HEK293 (cell line): ENCODE measurements around the gene GRIA1.

Experiments
- CTCF ChIA-PET: fragments of 350-600 bp; formaldehyde crosslinking; extraction: SDS; loops from one replicate; lab custom pipeline; 2021; ENCODE audit warnings: antibody characterized with exemption; lab: Yijun Ruan, JAX
- POLR2A ChIA-PET: fragments of 300-600 bp; formaldehyde crosslinking; extraction: SDS; loops from one replicate; lab custom pipeline; 2020; ENCODE audit warnings: antibody characterized with exemption, inconsistent platforms; lab: Yijun Ruan, JAX
- H3K27ac ChIP-seq: fragments of 200-500 bp; sonication (Bioruptor generic); 2 replicates; pipeline ENCODE4 v1.5.1; 2014; ENCODE audit warnings: low read depth, low read length, control low read depth, inconsistent platforms; ENCODE audit errors: extremely low read depth
- H3K36me3 ChIP-seq, 2 experiments: fragments of 200-500 bp in 1 of 2; sonication (Bioruptor generic) in 1 of 2; 1 replicate in 1 of 2; 2 replicates in 1 of 2; pipeline ENCODE4 v1.5.1; 2014 to 2017; ENCODE audit warnings: inconsistent platforms in 2 of 2, low read length in 2 of 2; ENCODE audit not compliant: control insufficient read depth in 2 of 2, insufficient read depth in 1 of 2
- H3K4me1 ChIP-seq: fragments of 200-500 bp; sonication (Bioruptor generic); 2 replicates; pipeline ENCODE4 v1.5.1; 2014; ENCODE audit warnings: mild to moderate bottlenecking, low read length, inconsistent platforms; ENCODE audit not compliant: control insufficient read depth, insufficient read depth
- H3K4me3 ChIP-seq: 2 replicates; pipeline ENCODE4 v1.5.1; 2011; ENCODE audit warnings: low read depth, mild to moderate bottlenecking, control low read depth, low read length, moderate library complexity
- H3K9me3 ChIP-seq: fragments of 200-500 bp; sonication (Bioruptor generic); 2 replicates; pipeline ENCODE4 v1.5.1; 2014; ENCODE audit warnings: low read depth, low read length, inconsistent platforms; ENCODE audit not compliant: control insufficient read depth, insufficient read depth
- ELK4 ChIP-seq: IDR thresholded peaks from 2 replicates; pipeline ENCODE4 v1.6.1; 2011; ENCODE audit warnings: mild to moderate bottlenecking, low read depth, low read length, borderline replicate concordance
- GLI4 ChIP-seq: fragments of 450-650 bp; formaldehyde crosslinking; IDR thresholded peaks from 2 replicates; pipeline ENCODE4 v1.5.1; 2016; ENCODE audit warnings: missing biosample characterization, missing genetic modification characterization
- GLIS1 ChIP-seq: fragments of 450-650 bp; formaldehyde crosslinking; IDR thresholded peaks from 2 replicates; pipeline ENCODE4 v1.5.1; 2016; ENCODE audit warnings: missing biosample characterization, missing genetic modification characterization
- KLF1 ChIP-seq: fragments of 450-650 bp; formaldehyde crosslinking; IDR thresholded peaks from 2 replicates; pipeline ENCODE4 v1.5.1; 2016; ENCODE audit warnings: missing biosample characterization, missing genetic modification characterization
- KLF8 ChIP-seq: fragments of 450-650 bp; formaldehyde crosslinking; IDR thresholded peaks from 2 replicates; pipeline ENCODE4 v1.5.1; 2016; ENCODE audit warnings: missing biosample characterization, missing genetic modification characterization
- SALL2 ChIP-seq: fragments of 450-650 bp; formaldehyde crosslinking; IDR thresholded peaks from 2 replicates; pipeline ENCODE4 v1.5.0; 2017; ENCODE audit warnings: missing biosample characterization, mild to moderate bottlenecking, missing genetic modification characterization, borderline replicate concordance
- SCRT2 ChIP-seq: fragments of 450-650 bp; formaldehyde crosslinking; IDR thresholded peaks from 2 replicates; pipeline ENCODE4 v1.5.1; 2016; ENCODE audit warnings: missing biosample characterization, missing genetic modification characterization
- SP2 ChIP-seq: fragments of 450-650 bp; formaldehyde crosslinking; IDR thresholded peaks from 2 replicates; pipeline ENCODE4 v1.5.1; 2016; ENCODE audit warnings: missing biosample characterization, missing genetic modification characterization
- ZBTB11 ChIP-seq: fragments of 450-650 bp; formaldehyde crosslinking; conservative IDR thresholded peaks from 2 replicates; pipeline ENCODE4 v1.5.1; 2016; ENCODE audit warnings: low read depth, missing biosample characterization, missing genetic modification characterization
- ZBTB6 ChIP-seq: fragments of 450-650 bp; formaldehyde crosslinking; IDR thresholded peaks from 2 replicates; pipeline ENCODE4 v1.5.1; 2017; ENCODE audit warnings: missing biosample characterization, missing genetic modification characterization
- ZBTB8A ChIP-seq: fragments of 450-650 bp; formaldehyde crosslinking; IDR thresholded peaks from 2 replicates; pipeline ENCODE4 v1.5.1; 2016; ENCODE audit warnings: missing biosample characterization, missing genetic modification characterization
- ZFHX2 ChIP-seq: fragments of 450-650 bp; formaldehyde crosslinking; conservative IDR thresholded peaks from 2 replicates; pipeline ENCODE4 v1.5.1; 2016; ENCODE audit warnings: missing biosample characterization, missing genetic modification characterization
- ZNF121 ChIP-seq: fragments of 450-650 bp; formaldehyde crosslinking; IDR thresholded peaks from 2 replicates; pipeline ENCODE4 v1.5.1; 2016; ENCODE audit warnings: missing biosample characterization, missing genetic modification characterization
- ZNF140 ChIP-seq: fragments of 450-650 bp; formaldehyde crosslinking; IDR thresholded peaks from 2 replicates; pipeline ENCODE4 v1.5.1; 2016; ENCODE audit warnings: missing biosample characterization, missing genetic modification characterization
- ZNF16 ChIP-seq: fragments of 450-650 bp; formaldehyde crosslinking; IDR thresholded peaks from 2 replicates; pipeline ENCODE4 v1.5.1; 2016; ENCODE audit warnings: low read depth, missing biosample characterization, missing genetic modification characterization
- ZNF169 ChIP-seq: fragments of 450-650 bp; formaldehyde crosslinking; IDR thresholded peaks from 2 replicates; pipeline ENCODE4 v1.5.1; 2016; ENCODE audit warnings: missing biosample characterization, missing genetic modification characterization
- ZNF184 ChIP-seq: fragments of 450-650 bp; IDR thresholded peaks from 2 replicates; pipeline ENCODE4 v1.5.1; 2018; ENCODE audit warnings: missing biosample characterization, mild to moderate bottlenecking, missing genetic modification characterization
- ZNF2 ChIP-seq: fragments of 450-650 bp; formaldehyde crosslinking; IDR thresholded peaks from 2 replicates; pipeline ENCODE4 v1.5.1; 2016; ENCODE audit warnings: missing biosample characterization, missing genetic modification characterization
- ZNF202 ChIP-seq: fragments of 450-650 bp; formaldehyde crosslinking; IDR thresholded peaks from 2 replicates; pipeline ENCODE4 v1.5.1; 2016; ENCODE audit warnings: missing biosample characterization, missing genetic modification characterization, borderline replicate concordance
- ZNF624 ChIP-seq: fragments of 450-650 bp; formaldehyde crosslinking; IDR thresholded peaks from 2 replicates; pipeline ENCODE4 v1.5.1; 2017; ENCODE audit warnings: missing biosample characterization, missing genetic modification characterization
- ZNF654 ChIP-seq: fragments of 450-650 bp; formaldehyde crosslinking; IDR thresholded peaks from 2 replicates; pipeline ENCODE4 v1.5.1; 2016; ENCODE audit warnings: low read depth, missing biosample characterization, missing genetic modification characterization
- ZNF670 ChIP-seq: fragments of 450-650 bp; formaldehyde crosslinking; IDR thresholded peaks from 2 replicates; pipeline ENCODE4 v1.5.1; 2016; ENCODE audit warnings: missing biosample characterization, missing genetic modification characterization, low read depth
- ZNF677 ChIP-seq: fragments of 450-650 bp; IDR thresholded peaks from 2 replicates; pipeline ENCODE4 v1.5.0; 2018; ENCODE audit warnings: missing biosample characterization, mild to moderate bottlenecking, missing genetic modification characterization, moderate library complexity
- ZNF837 ChIP-seq: fragments of 450-650 bp; formaldehyde crosslinking; IDR thresholded peaks from 2 replicates; pipeline ENCODE4 v1.5.1; 2016; ENCODE audit warnings: missing biosample characterization, missing genetic modification characterization
- ZNF843 ChIP-seq: fragments of 450-650 bp; formaldehyde crosslinking; IDR thresholded peaks from 2 replicates; pipeline ENCODE4 v1.5.1; 2016; ENCODE audit warnings: missing biosample characterization, missing genetic modification characterization
- ZSCAN23 ChIP-seq: fragments of 450-650 bp; formaldehyde crosslinking; IDR thresholded peaks from 2 replicates; pipeline ENCODE4 v1.5.1; 2016; ENCODE audit warnings: missing biosample characterization, missing genetic modification characterization
- TF ChIP-seq, protein P1 (sequence below): fragments of 450-650 bp; formaldehyde crosslinking; IDR thresholded peaks from 2 replicates; pipeline ENCODE4 v1.5.1; 2016; ENCODE audit warnings: missing biosample characterization, missing genetic modification characterization
- TF ChIP-seq, protein P2 (sequence below): fragments of 450-650 bp; formaldehyde crosslinking; IDR thresholded peaks from 2 replicates; pipeline ENCODE4 v1.5.1; 2017; ENCODE audit warnings: missing biosample characterization, missing genetic modification characterization

The GRIA1 gene

DNA sequence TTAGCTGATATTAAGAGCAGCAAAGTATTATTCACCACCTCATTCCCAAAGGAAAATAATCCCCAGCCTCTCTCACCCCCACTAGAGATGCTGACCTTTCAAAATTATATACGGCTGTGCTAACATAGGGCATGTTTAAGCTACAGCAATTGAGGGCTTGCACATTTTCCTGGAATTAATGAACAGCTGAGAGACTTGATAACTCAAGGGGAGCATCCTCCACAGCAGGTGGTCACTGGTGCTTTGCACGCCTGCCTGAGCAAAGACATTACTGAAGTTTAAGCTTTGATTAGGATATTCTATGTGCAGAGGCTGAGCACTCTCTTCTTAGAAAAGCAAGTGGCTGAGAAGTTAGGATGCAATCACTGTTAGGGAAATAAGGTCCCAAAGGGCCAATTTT is 317.3 kb downstream of the GRIA1 start (continued):
- no peak for TF ChIP-seq ZNF184
- TF ChIP-seq GLI4 (tag by site-specific recombination): no peak

DNA sequence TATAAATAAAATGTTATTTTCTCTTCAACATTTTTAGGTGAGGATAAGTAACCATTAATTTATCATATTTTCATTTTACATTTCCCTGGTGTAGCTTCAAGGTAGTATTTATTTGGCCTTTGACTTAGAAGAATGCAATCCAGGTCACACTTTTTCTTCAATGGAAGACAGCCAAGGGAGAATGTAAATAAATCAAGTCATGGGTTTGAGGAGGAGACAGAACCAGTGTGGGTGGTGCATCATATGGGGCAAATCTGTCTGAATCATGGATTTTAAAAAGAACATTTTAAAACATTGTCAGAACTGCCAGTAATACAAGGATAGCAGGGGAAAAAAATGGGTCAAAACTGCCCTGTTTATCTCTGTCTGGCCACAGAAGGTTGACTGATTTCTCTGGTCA is 318.7 kb downstream of the GRIA1 start:
- H3K36me3 ChIP-seq: no peaks in the 10 kb centered on the region
- POLR2A ChIA-PET: no interaction called here
- no peak overlapping the region for H3K27ac ChIP-seq
- no peaks in the 10 kb centered on the region for H3K9me3 ChIP-seq
- CTCF ChIA-PET: no interaction called here
- no peak overlapping the region for H3K4me3 ChIP-seq
- no peaks in the 10 kb centered on the region for H3K4me1 ChIP-seq
- no peak for TF ChIP-seq ZNF654
- no peak for TF ChIP-seq SCRT2 (tag by site-specific recombination)
- TF ChIP-seq ZNF202 (tag by site-specific recombination): no peak
- no peak for TF ChIP-seq ZNF837 (tag by site-specific recombination)
- TF ChIP-seq ZFHX2 (tag by site-specific recombination): no peak
- no peak for TF ChIP-seq ZNF121
- no peak for TF ChIP-seq ZBTB11 (tag by site-specific recombination)
- no peak for TF ChIP-seq KLF8 (tag by site-specific recombination)
- no peak for TF ChIP-seq ZBTB6 (tag by site-specific recombination)
- TF ChIP-seq ZNF677 (tag by site-specific recombination): no peak
- no peak for TF ChIP-seq ZNF670 (tag by site-specific recombination)
- no peak for TF ChIP-seq ZNF2 (tag by site-specific recombination)
- no peak for TF ChIP-seq GLIS1
- TF ChIP-seq KLF1: no peak
- TF ChIP-seq ZNF169 (tag by site-specific recombination): no peak
- TF ChIP-seq, protein P1, sequence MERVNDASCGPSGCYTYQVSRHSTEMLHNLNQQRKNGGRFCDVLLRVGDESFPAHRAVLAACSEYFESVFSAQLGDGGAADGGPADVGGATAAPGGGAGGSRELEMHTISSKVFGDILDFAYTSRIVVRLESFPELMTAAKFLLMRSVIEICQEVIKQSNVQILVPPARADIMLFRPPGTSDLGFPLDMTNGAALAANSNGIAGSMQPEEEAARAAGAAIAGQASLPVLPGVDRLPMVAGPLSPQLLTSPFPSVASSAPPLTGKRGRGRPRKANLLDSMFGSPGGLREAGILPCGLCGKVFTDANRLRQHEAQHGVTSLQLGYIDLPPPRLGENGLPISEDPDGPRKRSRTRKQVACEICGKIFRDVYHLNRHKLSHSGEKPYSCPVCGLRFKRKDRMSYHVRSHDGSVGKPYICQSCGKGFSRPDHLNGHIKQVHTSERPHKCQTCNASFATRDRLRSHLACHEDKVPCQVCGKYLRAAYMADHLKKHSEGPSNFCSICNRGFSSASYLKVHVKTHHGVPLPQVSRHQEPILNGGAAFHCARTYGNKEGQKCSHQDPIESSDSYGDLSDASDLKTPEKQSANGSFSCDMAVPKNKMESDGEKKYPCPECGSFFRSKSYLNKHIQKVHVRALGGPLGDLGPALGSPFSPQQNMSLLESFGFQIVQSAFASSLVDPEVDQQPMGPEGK (tag by site-specific recombination): no peak
- TF ChIP-seq SP2 (tag by site-specific recombination): no peak
- TF ChIP-seq ZNF140 (tag by site-specific recombination): no peak

DNA sequence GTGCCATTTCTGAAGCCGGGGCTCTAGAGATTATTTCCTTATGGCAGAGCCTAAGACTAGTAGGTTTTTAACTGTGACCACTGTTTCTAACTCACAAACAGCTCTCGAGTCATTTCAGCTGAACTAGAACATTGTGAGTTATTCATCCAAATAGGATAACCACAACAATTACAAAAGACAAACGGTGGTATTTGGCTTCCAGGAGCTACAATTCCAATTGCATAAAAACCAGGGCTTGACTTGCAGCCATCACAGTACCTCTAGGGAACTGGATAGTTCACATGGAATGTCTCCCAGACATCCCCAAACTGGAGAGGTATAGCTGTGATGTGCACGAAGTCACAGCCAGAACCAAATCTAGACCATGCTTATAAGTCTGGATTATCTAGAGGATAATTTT is 323.4 kb downstream of the GRIA1 start:
- ChIA-PET POLR2A (no interaction called here), CTCF (interaction anchor here (1.2 kb wide), 1 partner anchor 151 kb away, joined by 6 read pairs; no protein-coding TSS in a partner anchor)
- no peaks in the 10 kb centered on the region for H3K9me3 ChIP-seq
- H3K36me3 ChIP-seq: no peaks in the 10 kb centered on the region
- H3K4me3 ChIP-seq: no peak overlapping the region
- no peak overlapping the region for H3K27ac ChIP-seq
- no peaks in the 10 kb centered on the region for H3K4me1 ChIP-seq
- no peak for TF ChIP-seq ZSCAN23
- TF ChIP-seq, protein P2, sequence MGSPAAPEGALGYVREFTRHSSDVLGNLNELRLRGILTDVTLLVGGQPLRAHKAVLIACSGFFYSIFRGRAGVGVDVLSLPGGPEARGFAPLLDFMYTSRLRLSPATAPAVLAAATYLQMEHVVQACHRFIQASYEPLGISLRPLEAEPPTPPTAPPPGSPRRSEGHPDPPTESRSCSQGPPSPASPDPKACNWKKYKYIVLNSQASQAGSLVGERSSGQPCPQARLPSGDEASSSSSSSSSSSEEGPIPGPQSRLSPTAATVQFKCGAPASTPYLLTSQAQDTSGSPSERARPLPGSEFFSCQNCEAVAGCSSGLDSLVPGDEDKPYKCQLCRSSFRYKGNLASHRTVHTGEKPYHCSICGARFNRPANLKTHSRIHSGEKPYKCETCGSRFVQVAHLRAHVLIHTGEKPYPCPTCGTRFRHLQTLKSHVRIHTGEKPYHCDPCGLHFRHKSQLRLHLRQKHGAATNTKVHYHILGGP: no peak
- TF ChIP-seq ZBTB8A (tag by site-specific recombination): no peak
- no peak for TF ChIP-seq SALL2
- no peak for TF ChIP-seq ZNF624 (tag by site-specific recombination)
- TF ChIP-seq ELK4: no peak
- TF ChIP-seq ZNF16 (tag by site-specific recombination): no peak
- TF ChIP-seq ZNF843 (tag by site-specific recombination): no peak
